GM18870 (cell line): Measurements from ENCODE around the gene PANK4.

Source experiments
- ATAC-seq: cut with Tn5 transposase; IDR thresholded peaks from one replicate; pipeline ENCODE4 v1.9.1; 2021; ENCODE audit warnings: moderate library complexity; ENCODE audit not compliant: unreplicated experiment

PANK4 gene

GRCh38 chr1:2480236-2480985 is 46.0 kb downstream of the PANK4 start:
- no peak for ATAC-seq

- no peak for ATAC-seq
Measured at GRCh38 chr1:2479618-2480017, 46.8 kb downstream of the PANK4 start.

- no peak for ATAC-seq
Measured at GRCh38 chr1:2479186-2479585, 47.2 kb downstream of the PANK4 start.

GRCh38 chr1:2477791-2478499 is 48.5 kb downstream of the PANK4 start:
- no peak for ATAC-seq

- no peak for ATAC-seq
Measured at GRCh38 chr1:2477309-2477708, 49.1 kb downstream of the PANK4 start.

- no peak for ATAC-seq
Measured at GRCh38 chr1:2476061-2476999, 50.1 kb downstream of the PANK4 start, which contains the start of gene PLCH2. Gene PLCH2 (plus strand): TSS chr1:2476289. CDS start chr1:2476589, 300 bp downstream.

- ATAC-seq, result no peak
Measured at GRCh38 chr1:2475571-2475970, 50.8 kb downstream of the PANK4 start.

GRCh38 chr1:2474933-2475371 is 51.4 kb downstream of the PANK4 start:
- ATAC-seq, result no peak

- ATAC-seq, result no peak
Measured at GRCh38 chr1:2474104-2474844, 52.1 kb downstream of the PANK4 start.

- no peak for ATAC-seq
Measured at GRCh38 chr1:2473198-2473597, 53.2 kb downstream of the PANK4 start.

GRCh38 chr1:2472561-2473177 is 53.7 kb downstream of the PANK4 start:
- ATAC-seq, result no peak

GRCh38 chr1:2472109-2472508 is 54.3 kb downstream of the PANK4 start:
- no peak for ATAC-seq

- no peak for ATAC-seq
Measured at GRCh38 chr1:2471587-2472001, 54.8 kb downstream of the PANK4 start.

- no peak for ATAC-seq
Measured at GRCh38 chr1:2471159-2471471, 55.3 kb downstream of the PANK4 start.

GRCh38 chr1:2470290-2471158 is 55.9 kb downstream of the PANK4 start:
- no peak for ATAC-seq

- no peak for ATAC-seq
Measured at GRCh38 chr1:2469103-2469940, 57.1 kb downstream of the PANK4 start.

- no peak for ATAC-seq
Measured at GRCh38 chr1:2468540-2468939, 57.9 kb downstream of the PANK4 start.

- no peak for ATAC-seq
Measured at GRCh38 chr1:2468041-2468472, 58.3 kb downstream of the PANK4 start.
